BLaER1 (cell line): ENCODE measurements around the gene LRCH2.

Source experiments
- H3K27ac ChIP-seq: shearing (Covaris generic); formaldehyde crosslinking; 2 replicates; pipeline ENCODE4 v1.8.1; 2022
- H3K27me3 ChIP-seq: shearing (Covaris generic); formaldehyde crosslinking; 2 replicates; pipeline ENCODE4 v1.8.1; 2022
- H3K36me3 ChIP-seq: shearing (Covaris generic); formaldehyde crosslinking; 2 replicates; pipeline ENCODE4 v1.8.1; 2022
- H3K4me1 ChIP-seq: shearing (Covaris generic); formaldehyde crosslinking; 2 replicates; pipeline ENCODE4 v1.8.1; 2022
- H3K4me2 ChIP-seq: shearing (Covaris generic); formaldehyde crosslinking; 2 replicates; pipeline ENCODE4 v1.8.1; 2022
- H3K4me3 ChIP-seq: shearing (Covaris generic); formaldehyde crosslinking; 2 replicates; pipeline ENCODE4 v1.8.1; 2022
- H3K9ac ChIP-seq: shearing (Covaris generic); formaldehyde crosslinking; 2 replicates; pipeline ENCODE4 v1.8.1; 2022
- H3K9me3 ChIP-seq: shearing (Covaris generic); formaldehyde crosslinking; 2 replicates; pipeline ENCODE4 v1.8.1; 2022
- H4K20me1 ChIP-seq: shearing (Covaris generic); formaldehyde crosslinking; 2 replicates; pipeline ENCODE4 v1.8.1; 2022
- Cebpa-rat ChIP-seq: shearing (Covaris generic); IDR thresholded peaks from 2 replicates; pipeline ENCODE4 v1.8.1; 2022

The LRCH2 gene

DNA sequence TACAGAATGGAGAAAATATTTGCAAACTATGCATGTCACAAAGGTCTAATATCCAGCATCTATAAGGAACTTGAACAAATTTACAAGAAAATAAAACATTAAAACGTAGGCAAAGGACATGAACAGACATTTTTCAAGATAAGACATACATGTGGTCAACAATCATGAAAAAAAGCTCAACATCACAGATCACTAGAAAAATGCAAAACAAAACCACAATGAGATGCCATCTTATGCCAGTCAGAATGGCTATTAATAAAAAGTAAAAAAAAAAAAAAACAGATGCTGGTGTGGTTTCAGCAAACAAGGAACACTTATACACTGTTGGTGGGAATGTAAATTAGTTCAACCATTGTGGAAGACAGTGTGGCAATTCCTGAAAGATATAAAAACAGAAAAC, 140.7 kb downstream of the LRCH2 start:
- Histone ChIP-seq H3K4me2 (no peak overlapping the region), H3K9ac (no peak overlapping the region), H3K9me3 (no peaks in the 10 kb centered on the region), H4K20me1 (no peaks in the 10 kb centered on the region), H3K27ac (no peak overlapping the region), H3K27me3 (peaks cover 68% of the 10 kb centered on the region), H3K36me3 (no peaks in the 10 kb centered on the region), H3K4me3 (no peak overlapping the region), H3K4me1 (no peaks in the 10 kb centered on the region)
- no peak for TF ChIP-seq Cebpa-rat

DNA sequence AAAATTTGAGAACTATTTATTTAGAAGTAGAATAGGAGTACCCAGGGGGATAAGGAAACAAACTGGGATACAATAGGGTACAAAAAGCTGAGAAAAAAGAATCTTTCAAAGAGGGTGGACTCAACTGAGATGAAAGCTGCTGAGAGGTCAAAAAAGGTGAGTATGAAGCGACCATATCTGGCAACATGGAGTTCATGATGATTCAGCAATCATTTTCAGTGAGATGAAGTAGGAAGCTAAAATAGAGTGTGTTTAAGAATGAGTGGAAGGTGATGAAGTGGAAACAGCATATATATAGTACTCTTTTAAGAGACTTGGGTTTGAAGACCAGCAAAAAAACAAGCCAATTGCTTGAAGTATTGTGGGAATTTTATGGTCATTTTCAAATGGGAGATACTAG, 144.5 kb downstream of the LRCH2 start:
- no peak overlapping the region for H3K27ac ChIP-seq
- no peak for TF ChIP-seq Cebpa-rat
- no peaks in the 10 kb centered on the region for H4K20me1 ChIP-seq
- no peak overlapping the region for H3K4me3 ChIP-seq
- H3K9ac ChIP-seq, result no peak overlapping the region
- H3K4me1 ChIP-seq, result no peaks in the 10 kb centered on the region
- H3K27me3 ChIP-seq, result peaks cover 70% of the 10 kb centered on the region
- no peaks in the 10 kb centered on the region for H3K36me3 ChIP-seq
- H3K9me3 ChIP-seq, result no peaks in the 10 kb centered on the region
- no peak overlapping the region for H3K4me2 ChIP-seq

- Histone ChIP-seq H3K27me3 (peaks cover 83% of the 10 kb centered on the region), H3K9ac (no peak overlapping the region), H3K4me3 (no peak overlapping the region), H3K27ac (no peak overlapping the region), H3K36me3 (no peaks in the 10 kb centered on the region), H3K4me1 (no peaks in the 10 kb centered on the region), H4K20me1 (no peaks in the 10 kb centered on the region), H3K4me2 (no peak overlapping the region), H3K9me3 (peaks cover 6% of the 10 kb centered on the region; the same call in 1 of the 2 replicates)
- TF ChIP-seq Cebpa-rat, result no peak
Measured at GRCh38 chrX:115068896-115069295, 165.0 kb downstream of the LRCH2 start.

- peaks cover 83% of the 10 kb centered on the region for H3K27me3 ChIP-seq
- H3K9ac ChIP-seq, result no peak overlapping the region
- no peaks in the 10 kb centered on the region for H3K4me1 ChIP-seq
- peaks cover 10% of the 10 kb centered on the region for H3K9me3 ChIP-seq
- H3K36me3 ChIP-seq, result no peaks in the 10 kb centered on the region
- no peak overlapping the region for H3K4me3 ChIP-seq
- no peak overlapping the region for H3K4me2 ChIP-seq
- H3K27ac ChIP-seq, result no peak overlapping the region
- no peaks in the 10 kb centered on the region for H4K20me1 ChIP-seq
- TF ChIP-seq Cebpa-rat, result no peak
Measured at GRCh38 chrX:115067812-115068211, 166.1 kb downstream of the LRCH2 start.

GRCh38 chrX:115065304-115065703, 168.6 kb downstream of the LRCH2 start:
- H3K4me1 ChIP-seq, result no peaks in the 10 kb centered on the region
- H3K36me3 ChIP-seq, result no peaks in the 10 kb centered on the region
- H3K27me3 ChIP-seq, result peaks cover 75% of the 10 kb centered on the region
- no peak overlapping the region for H3K27ac ChIP-seq
- peaks cover 32% of the 10 kb centered on the region for H3K9me3 ChIP-seq
- no peak for TF ChIP-seq Cebpa-rat
- no peak overlapping the region for H3K4me3 ChIP-seq
- no peak overlapping the region for H3K4me2 ChIP-seq
- H4K20me1 ChIP-seq, result no peaks in the 10 kb centered on the region
- no peak overlapping the region for H3K9ac ChIP-seq
